Liver (tissue), 3 donors: ENCODE results near the gene TUBGCP6.

Source experiments
- FOXA1 ChIP-seq: IDR thresholded peaks from 2 replicates; pipeline ENCODE4 v1.6.1; 2016; ENCODE audit warnings: antibody characterized with exemption
- GABPA ChIP-seq, 2 donors: IDR thresholded peaks in 1 of 2; conservative IDR thresholded peaks in 1 of 2; 2 replicates each; pipeline ENCODE4 v1.6.1; 2016; ENCODE audit warnings: antibody characterized with exemption in 2 of 2, mild to moderate bottlenecking in 1 of 2, moderate library complexity in 1 of 2
- RAD21 ChIP-seq, 2 donors: IDR thresholded peaks; 2 replicates each; pipeline ENCODE4 v1.6.1; 2016; ENCODE audit warnings: antibody characterized with exemption in 2 of 2, mild to moderate bottlenecking in 2 of 2
- SP1 ChIP-seq: IDR thresholded peaks from 2 replicates; pipeline ENCODE4 v1.6.1; 2018; ENCODE audit warnings: antibody characterized with exemption, mild to moderate bottlenecking
- TF ChIP-seq, protein P1 (sequence below): fragments of 150-350 bp; IDR thresholded peaks from 2 replicates; pipeline ENCODE4 v1.5.1; 2017; ENCODE audit warnings: improper control_type of control experiment, low read depth, low read length; ENCODE audit not compliant: missing input control
- TF ChIP-seq, protein P2 (sequence below): IDR thresholded peaks from 2 replicates; pipeline ENCODE4 v1.6.1; 2016; ENCODE audit warnings: antibody characterized with exemption, mild to moderate bottlenecking
- TF ChIP-seq, protein P3 (sequence below): IDR thresholded peaks from 2 replicates; pipeline ENCODE4 v1.6.1; 2016; ENCODE audit warnings: antibody characterized with exemption
- donor health status: healthy.
- donor health status: healthy.

- TF ChIP-seq RAD21 (IDR thresholded peaks at IDR 0.05) (no peak), SP1 (no peak), FOXA1 (no peak), GABPA (IDR thresholded peaks at IDR 0.05 in 1 of 2, conservative IDR thresholded peaks at IDR 0.05 in 1 of 2) (no peak)
- TF ChIP-seq, protein P1, sequence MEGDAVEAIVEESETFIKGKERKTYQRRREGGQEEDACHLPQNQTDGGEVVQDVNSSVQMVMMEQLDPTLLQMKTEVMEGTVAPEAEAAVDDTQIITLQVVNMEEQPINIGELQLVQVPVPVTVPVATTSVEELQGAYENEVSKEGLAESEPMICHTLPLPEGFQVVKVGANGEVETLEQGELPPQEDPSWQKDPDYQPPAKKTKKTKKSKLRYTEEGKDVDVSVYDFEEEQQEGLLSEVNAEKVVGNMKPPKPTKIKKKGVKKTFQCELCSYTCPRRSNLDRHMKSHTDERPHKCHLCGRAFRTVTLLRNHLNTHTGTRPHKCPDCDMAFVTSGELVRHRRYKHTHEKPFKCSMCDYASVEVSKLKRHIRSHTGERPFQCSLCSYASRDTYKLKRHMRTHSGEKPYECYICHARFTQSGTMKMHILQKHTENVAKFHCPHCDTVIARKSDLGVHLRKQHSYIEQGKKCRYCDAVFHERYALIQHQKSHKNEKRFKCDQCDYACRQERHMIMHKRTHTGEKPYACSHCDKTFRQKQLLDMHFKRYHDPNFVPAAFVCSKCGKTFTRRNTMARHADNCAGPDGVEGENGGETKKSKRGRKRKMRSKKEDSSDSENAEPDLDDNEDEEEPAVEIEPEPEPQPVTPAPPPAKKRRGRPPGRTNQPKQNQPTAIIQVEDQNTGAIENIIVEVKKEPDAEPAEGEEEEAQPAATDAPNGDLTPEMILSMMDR, result no peak
- TF ChIP-seq, protein P2, sequence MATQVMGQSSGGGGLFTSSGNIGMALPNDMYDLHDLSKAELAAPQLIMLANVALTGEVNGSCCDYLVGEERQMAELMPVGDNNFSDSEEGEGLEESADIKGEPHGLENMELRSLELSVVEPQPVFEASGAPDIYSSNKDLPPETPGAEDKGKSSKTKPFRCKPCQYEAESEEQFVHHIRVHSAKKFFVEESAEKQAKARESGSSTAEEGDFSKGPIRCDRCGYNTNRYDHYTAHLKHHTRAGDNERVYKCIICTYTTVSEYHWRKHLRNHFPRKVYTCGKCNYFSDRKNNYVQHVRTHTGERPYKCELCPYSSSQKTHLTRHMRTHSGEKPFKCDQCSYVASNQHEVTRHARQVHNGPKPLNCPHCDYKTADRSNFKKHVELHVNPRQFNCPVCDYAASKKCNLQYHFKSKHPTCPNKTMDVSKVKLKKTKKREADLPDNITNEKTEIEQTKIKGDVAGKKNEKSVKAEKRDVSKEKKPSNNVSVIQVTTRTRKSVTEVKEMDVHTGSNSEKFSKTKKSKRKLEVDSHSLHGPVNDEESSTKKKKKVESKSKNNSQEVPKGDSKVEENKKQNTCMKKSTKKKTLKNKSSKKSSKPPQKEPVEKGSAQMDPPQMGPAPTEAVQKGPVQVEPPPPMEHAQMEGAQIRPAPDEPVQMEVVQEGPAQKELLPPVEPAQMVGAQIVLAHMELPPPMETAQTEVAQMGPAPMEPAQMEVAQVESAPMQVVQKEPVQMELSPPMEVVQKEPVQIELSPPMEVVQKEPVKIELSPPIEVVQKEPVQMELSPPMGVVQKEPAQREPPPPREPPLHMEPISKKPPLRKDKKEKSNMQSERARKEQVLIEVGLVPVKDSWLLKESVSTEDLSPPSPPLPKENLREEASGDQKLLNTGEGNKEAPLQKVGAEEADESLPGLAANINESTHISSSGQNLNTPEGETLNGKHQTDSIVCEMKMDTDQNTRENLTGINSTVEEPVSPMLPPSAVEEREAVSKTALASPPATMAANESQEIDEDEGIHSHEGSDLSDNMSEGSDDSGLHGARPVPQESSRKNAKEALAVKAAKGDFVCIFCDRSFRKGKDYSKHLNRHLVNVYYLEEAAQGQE, result no peak
- TF ChIP-seq, protein P3, sequence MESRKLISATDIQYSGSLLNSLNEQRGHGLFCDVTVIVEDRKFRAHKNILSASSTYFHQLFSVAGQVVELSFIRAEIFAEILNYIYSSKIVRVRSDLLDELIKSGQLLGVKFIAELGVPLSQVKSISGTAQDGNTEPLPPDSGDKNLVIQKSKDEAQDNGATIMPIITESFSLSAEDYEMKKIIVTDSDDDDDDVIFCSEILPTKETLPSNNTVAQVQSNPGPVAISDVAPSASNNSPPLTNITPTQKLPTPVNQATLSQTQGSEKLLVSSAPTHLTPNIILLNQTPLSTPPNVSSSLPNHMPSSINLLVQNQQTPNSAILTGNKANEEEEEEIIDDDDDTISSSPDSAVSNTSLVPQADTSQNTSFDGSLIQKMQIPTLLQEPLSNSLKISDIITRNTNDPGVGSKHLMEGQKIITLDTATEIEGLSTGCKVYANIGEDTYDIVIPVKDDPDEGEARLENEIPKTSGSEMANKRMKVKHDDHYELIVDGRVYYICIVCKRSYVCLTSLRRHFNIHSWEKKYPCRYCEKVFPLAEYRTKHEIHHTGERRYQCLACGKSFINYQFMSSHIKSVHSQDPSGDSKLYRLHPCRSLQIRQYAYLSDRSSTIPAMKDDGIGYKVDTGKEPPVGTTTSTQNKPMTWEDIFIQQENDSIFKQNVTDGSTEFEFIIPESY, result no peak
These were observed 41.5 kb upstream of the TUBGCP6 start for GRCh38 chr22:50286275-50286674.
